Rectal smooth muscle tissue (tissue), 1 donor: ENCODE data around the gene SND1.

Experiments
- H3K27ac ChIP-seq: one replicate; pipeline ENCODE4 v1.7.0; 2013; ENCODE audit warnings: low read depth, low read length, inconsistent platforms
- H3K27me3 ChIP-seq: one replicate; pipeline ENCODE4 v1.7.0; 2013; ENCODE audit warnings: low read length; ENCODE audit not compliant: control insufficient read depth, insufficient read depth
- H3K36me3 ChIP-seq: one replicate; pipeline ENCODE4 v1.7.0; 2013; ENCODE audit warnings: low read length; ENCODE audit not compliant: control insufficient read depth, insufficient read depth
- H3K4me1 ChIP-seq: one replicate; pipeline ENCODE4 v1.7.0; 2013; ENCODE audit warnings: low read length; ENCODE audit not compliant: control insufficient read depth, insufficient read depth
- H3K4me3 ChIP-seq: one replicate; pipeline ENCODE4 v1.7.0; 2013; ENCODE audit warnings: low read length
- H3K9ac ChIP-seq: one replicate; pipeline ENCODE4 v1.7.0; 2013; ENCODE audit warnings: low read length

The SND1 gene

DNA sequence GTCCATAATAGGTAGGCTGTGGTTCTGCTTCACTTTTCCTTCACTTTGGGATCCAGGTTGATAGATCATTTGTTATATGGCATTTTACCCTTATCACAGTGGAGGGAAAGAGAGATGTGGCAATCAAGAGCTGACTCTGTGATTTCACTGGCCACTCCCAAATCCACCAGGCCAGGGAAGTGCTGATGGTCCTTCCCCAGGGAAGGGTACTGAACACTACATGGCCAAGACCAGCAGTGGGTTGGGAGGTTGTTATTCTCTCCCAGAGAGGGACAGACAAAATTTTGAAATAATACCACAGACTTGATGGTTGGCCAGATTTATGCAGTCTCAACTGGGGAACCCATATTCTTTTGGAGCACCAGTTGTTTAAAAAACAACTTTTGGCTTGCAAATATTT is 102.5 kb downstream of the SND1 start:
- no peak overlapping the region for H3K9ac ChIP-seq
- H3K27ac ChIP-seq = no peak overlapping the region
- peaks cover 4% of the 10 kb centered on the region for H3K4me1 ChIP-seq
- H3K4me3 ChIP-seq = no peak overlapping the region
- H3K27me3 ChIP-seq = no peaks in the 10 kb centered on the region
- no peaks in the 10 kb centered on the region for H3K36me3 ChIP-seq

DNA sequence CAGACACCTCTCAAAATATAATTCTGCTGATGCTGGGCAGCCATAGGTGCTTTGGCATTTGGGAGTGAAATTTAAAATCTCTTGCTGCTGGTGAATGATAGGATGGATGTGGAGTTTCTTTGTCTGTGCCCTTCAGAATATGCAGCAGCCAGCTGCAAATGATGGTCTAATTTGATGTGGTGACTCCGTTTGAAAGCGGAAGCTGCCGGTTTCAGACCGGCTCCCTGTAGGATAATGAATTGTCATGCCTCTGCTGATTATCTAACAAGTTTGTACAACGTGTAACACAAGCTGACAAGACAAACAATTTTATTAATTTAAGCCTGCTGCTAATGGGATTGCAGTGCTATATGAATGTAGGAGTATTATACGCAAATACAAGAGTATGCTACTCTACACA is 103.5 kb downstream of the SND1 start:
- H3K27ac ChIP-seq = no peak overlapping the region
- H3K4me1 ChIP-seq = peaks cover 4% of the 10 kb centered on the region
- no peak overlapping the region for H3K4me3 ChIP-seq
- no peak overlapping the region for H3K9ac ChIP-seq
- no peaks in the 10 kb centered on the region for H3K27me3 ChIP-seq
- no peaks in the 10 kb centered on the region for H3K36me3 ChIP-seq

DNA sequence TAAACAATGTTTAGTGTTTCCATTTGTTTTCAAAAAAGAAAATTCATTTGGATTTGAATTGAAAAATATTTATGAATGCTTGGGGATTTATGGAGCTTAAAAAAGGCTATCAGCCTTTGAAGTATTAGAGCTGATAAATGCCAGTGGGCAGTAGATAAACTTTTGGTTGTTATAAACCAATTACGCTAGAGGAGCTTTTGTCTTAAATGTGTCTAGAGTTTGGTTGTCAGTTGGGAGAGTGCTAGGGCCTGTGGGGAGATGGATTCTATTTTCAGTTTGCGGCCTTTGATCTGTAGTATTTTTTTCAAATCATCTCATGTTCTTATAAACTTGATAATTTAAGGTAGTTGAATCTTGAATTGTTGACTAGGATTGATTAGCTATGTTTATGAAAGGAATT is 104.0 kb downstream of the SND1 start:
- no peaks in the 10 kb centered on the region for H3K27me3 ChIP-seq
- peaks cover 2% of the 10 kb centered on the region for H3K4me1 ChIP-seq
- no peaks in the 10 kb centered on the region for H3K36me3 ChIP-seq
- H3K27ac ChIP-seq = no peak overlapping the region
- no peak overlapping the region for H3K4me3 ChIP-seq
- H3K9ac ChIP-seq = no peak overlapping the region

DNA sequence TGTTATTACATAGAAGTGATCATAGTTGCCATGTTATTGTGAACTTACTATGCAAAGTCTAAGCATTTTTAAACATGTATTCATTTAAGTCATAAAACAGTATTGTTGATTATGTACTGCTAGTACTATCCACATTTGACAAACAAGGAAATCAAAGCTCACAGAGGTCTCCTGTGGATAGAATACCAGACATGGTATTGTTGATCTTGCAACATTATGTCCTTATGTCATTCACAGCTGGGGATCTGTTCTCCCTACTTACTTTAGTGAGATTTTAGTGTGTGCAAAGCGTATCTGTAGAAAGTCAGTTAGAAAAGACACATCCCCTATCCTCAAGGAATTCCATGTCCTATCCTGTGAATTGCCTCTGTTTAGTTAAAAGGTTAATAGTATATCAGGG is 106.1 kb downstream of the SND1 start:
- H3K27ac ChIP-seq = no peak overlapping the region

DNA sequence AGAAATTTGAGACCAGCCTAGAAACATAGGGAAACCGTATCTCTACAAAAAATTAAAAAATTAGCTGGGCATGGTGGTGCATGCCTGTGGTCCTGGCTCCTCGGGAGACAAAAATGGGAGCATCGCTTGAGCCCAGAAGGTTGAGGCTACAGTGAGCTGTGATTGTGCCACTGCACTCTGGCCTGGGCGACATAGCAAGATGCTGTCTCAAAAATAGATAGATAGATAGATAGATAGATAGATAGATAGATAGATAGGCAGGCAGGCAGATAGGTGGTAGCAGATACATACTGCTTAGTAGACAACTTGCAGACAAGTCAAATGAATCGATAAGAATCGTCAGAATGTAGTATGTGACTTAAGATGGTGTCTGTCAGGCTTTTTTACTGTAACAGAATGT is 106.9 kb downstream of the SND1 start:
- H3K27ac ChIP-seq = no peak overlapping the region
- no peaks in the 10 kb centered on the region for H3K36me3 ChIP-seq
- H3K4me1 ChIP-seq = no peaks in the 10 kb centered on the region
- no peak overlapping the region for H3K4me3 ChIP-seq
- H3K9ac ChIP-seq = no peak overlapping the region
- H3K27me3 ChIP-seq = no peaks in the 10 kb centered on the region

More for the DNA sequence above, 106.1 kb downstream of the SND1 start:
- H3K9ac ChIP-seq = no peak overlapping the region
- H3K27me3 ChIP-seq = no peaks in the 10 kb centered on the region
- H3K36me3 ChIP-seq = no peaks in the 10 kb centered on the region
- no peaks in the 10 kb centered on the region for H3K4me1 ChIP-seq
- H3K4me3 ChIP-seq = no peak overlapping the region

DNA sequence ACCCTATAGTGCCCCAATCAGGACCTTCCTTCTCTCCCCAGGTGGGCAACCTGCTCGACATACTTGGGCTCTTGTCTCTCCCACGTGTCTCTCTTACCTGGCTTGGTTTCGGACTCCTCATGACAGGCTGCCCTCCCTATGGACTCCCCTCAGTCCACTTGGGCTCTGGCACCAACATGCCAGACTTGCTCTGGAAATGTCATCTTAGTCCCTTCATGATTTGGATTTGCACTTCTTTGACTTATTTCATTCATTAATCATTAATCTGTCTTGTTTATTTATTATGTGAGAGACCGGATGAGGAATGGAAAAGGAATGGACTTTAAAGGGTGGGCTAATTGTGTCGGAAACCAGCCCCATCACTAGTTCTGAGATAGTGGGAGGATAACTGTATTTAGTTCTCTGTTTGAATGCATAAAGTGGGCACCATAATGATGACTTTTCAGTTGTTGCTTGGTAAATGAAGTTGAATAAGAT is 108.0 kb downstream of the SND1 start:
- Histone ChIP-seq H3K27ac (no peak overlapping the region), H3K4me3 (no peak overlapping the region), H3K27me3 (no peaks in the 10 kb centered on the region), H3K4me1 (no peaks in the 10 kb centered on the region), H3K9ac (no peak overlapping the region), H3K36me3 (no peaks in the 10 kb centered on the region)

DNA sequence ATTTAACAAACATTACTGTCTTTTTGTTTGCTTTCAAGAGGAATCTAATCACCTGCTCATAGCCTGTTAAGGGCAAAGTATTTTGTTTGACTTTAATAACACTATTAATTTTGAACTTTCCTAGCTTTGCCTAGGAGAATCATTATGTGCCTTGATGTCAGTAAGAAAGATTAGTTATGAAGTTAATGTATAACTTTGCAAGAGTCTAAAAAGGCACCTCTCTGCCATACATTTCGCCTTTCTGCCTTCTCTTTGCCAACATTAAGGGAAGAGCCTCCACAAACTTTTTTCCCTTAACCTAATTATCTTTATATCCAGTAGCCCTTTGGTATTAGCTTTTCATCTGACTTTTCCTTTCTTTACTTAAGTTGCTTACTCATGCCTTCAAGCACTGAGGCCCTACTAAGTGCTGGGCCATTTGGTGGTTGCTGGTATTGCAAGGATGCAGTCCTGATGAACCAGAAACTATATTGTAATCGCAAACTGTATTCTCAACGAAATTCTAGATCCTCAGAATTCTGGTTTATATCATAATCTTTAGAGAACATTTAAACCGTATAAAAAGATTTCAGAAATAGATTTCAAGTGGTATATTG is 108.5 kb downstream of the SND1 start:
- H3K27ac ChIP-seq = no peak overlapping the region
- no peaks in the 10 kb centered on the region for H3K27me3 ChIP-seq
- H3K4me1 ChIP-seq = no peaks in the 10 kb centered on the region
- H3K4me3 ChIP-seq = no peak overlapping the region
- no peaks in the 10 kb centered on the region for H3K36me3 ChIP-seq
- H3K9ac ChIP-seq = no peak overlapping the region

DNA sequence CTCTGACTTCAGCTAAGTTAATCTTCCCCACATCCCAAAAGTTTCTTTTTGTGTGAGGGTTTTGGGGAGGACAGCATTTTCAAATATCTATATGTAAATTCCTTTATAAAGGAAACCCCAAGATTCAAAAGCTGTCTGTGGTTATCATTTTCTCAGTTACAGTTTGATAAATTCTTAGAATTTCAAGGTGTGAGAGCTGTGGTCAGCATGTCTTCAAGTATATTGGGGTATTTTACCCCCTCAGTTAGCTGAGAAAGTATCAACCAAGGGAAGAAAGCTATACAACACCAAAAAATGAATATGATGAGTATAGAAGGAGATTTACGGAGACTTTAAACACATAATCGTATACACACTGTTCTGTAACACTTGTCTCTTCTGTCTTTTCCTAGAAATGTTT is 109.2 kb downstream of the SND1 start:
- H3K4me1 ChIP-seq = no peaks in the 10 kb centered on the region
- H3K27ac ChIP-seq = no peak overlapping the region
- no peaks in the 10 kb centered on the region for H3K27me3 ChIP-seq
- no peak overlapping the region for H3K4me3 ChIP-seq
- no peak overlapping the region for H3K9ac ChIP-seq
- H3K36me3 ChIP-seq = no peaks in the 10 kb centered on the region

DNA sequence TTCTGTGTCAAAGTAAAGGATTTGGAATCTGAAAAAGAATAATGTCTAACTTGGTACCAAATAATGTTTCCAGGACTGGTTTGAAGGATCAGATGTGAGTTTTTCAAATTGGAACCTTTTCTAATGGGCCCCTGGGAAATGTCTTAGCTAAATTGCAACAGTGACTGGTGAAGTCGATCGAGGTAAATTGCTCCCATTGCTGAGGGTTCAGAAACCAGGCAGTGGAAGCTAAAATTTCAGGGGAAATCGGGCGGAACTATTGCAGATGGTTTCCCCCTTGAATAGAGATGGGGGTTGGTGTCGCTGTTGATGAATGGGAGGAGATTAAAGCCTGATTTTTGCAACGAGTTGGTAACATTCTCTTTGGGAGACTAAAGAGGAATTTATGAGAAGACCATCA is 112.7 kb downstream of the SND1 start:
- Histone ChIP-seq H3K27ac (no peak overlapping the region), H3K4me1 (no peaks in the 10 kb centered on the region), H3K27me3 (no peaks in the 10 kb centered on the region), H3K4me3 (no peak overlapping the region), H3K9ac (no peak overlapping the region), H3K36me3 (no peaks in the 10 kb centered on the region)

DNA sequence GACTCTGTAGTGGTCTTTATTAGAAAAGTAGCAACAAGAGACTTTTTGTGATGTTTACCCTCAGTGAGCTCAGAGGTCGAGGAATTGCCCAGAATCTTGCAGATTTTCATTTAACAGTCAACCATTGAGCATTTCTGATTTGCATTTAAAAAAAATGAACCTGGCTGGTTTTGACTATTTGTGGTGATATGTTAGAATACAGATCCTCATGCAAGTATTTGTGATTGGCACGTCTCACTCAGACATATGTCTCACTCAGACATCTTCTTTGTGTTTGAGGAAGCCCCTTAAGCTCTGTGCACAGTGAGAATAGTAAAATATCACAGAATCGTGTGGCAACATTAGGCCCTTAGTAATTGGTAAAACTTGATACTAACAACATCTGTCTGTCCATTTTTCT is 113.2 kb downstream of the SND1 start:
- no peaks in the 10 kb centered on the region for H3K36me3 ChIP-seq
- H3K9ac ChIP-seq = no peak overlapping the region
- no peaks in the 10 kb centered on the region for H3K27me3 ChIP-seq
- H3K4me3 ChIP-seq = no peak overlapping the region
- no peak overlapping the region for H3K27ac ChIP-seq
- H3K4me1 ChIP-seq = no peaks in the 10 kb centered on the region

DNA sequence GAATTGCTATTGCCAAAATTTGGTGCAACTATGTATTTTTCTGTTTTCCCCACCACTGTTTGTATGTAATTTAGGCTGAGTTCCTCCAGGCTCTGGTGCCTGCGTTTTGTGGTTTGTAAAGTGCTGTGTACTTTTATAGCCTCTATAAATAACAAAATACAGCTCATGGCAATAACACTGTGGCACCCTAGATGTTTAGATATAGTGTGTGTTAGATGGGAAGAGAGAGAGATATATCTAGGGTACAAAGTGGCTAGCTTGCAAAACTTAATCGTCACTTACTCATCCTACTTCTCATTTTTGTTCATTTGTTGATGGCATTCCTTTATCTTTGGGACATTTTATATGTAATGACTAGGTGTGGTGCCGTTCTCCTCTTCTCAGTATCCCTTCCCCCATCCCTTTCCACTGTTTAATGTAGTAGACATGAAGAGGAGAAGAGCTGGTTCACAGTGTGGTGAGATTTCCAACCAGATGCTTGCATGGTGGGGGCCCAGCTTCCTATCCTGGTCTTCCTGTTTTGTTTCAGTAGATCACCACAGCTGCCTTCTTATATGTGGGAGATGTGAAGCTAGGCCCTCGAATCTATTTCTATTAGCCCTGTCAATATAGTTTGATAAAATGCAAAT is 115.0 kb downstream of the SND1 start:
- H3K27ac ChIP-seq = no peak overlapping the region
- no peak overlapping the region for H3K9ac ChIP-seq
- no peaks in the 10 kb centered on the region for H3K4me1 ChIP-seq
- no peaks in the 10 kb centered on the region for H3K27me3 ChIP-seq
- no peak overlapping the region for H3K4me3 ChIP-seq
- no peaks in the 10 kb centered on the region for H3K36me3 ChIP-seq

DNA sequence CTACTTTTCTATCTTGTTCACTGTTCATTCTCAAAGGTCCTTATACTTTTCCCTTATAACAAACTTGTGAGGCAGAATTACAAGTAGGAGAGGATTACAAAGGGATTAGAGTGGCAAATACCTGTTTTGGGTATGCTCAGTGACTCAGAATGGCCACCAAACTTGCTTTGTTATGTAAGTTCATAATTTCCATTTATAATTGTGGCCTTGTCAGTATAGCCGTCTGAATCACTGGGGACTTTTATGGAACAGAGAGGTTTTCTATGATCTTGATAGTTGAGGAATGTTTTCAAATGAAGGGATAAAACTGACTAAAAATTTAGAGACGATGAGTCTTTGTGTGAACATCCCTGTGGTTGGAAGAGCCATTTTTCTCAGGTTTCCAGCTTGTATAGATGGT is 116.2 kb downstream of the SND1 start:
- no peak overlapping the region for H3K9ac ChIP-seq
- H3K27me3 ChIP-seq = no peaks in the 10 kb centered on the region
- H3K36me3 ChIP-seq = no peaks in the 10 kb centered on the region
- H3K4me3 ChIP-seq = no peak overlapping the region
- no peaks in the 10 kb centered on the region for H3K4me1 ChIP-seq
- no peak overlapping the region for H3K27ac ChIP-seq

DNA sequence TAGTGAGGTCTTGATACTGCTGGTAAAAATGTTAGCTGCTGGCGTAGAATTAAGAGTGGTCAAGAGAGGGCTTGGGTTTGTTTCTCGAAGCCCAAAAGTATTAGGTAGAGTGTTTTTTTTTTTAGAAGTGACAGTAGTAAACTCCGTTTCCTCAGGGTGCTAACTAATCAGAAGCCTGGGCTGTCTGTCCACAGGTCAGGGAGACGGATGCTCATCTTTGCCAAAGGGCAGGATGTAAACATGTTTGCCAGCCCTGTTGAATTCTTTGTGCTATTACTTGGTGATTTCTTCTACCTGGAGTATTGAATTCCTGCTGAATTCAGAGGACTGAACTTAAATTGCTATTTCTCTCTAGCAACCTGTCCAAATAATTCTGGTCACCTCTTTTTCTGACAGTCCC is 117.1 kb downstream of the SND1 start:
- Histone ChIP-seq H3K36me3 (no peaks in the 10 kb centered on the region), H3K9ac (no peak overlapping the region), H3K27ac (no peak overlapping the region), H3K27me3 (no peaks in the 10 kb centered on the region), H3K4me3 (no peak overlapping the region), H3K4me1 (no peaks in the 10 kb centered on the region)
